GM23338 (cell line): ENCODE measurements around the gene GPATCH2. TPM values are rescaled to one million over a fixed set of nuclear protein-coding genes. Genes with fewer than 3 reads are reported as not detected.

Experiments
- ATAC-seq: fragments of 200-7000 bp; cut with Tn5 transposase; 3 replicates; pipeline ENCODE4 v1.9.1; 2020
- DNase-seq: peaks from one replicate; pipeline ENCODE4 v3.0.0-alpha.2; 2015; ENCODE audit warnings: low spot score
- H2AFZ ChIP-seq: fragments of 200-600 bp; sonication (generic); 2 replicates; pipeline ENCODE4 v1.8.0; 2016; ENCODE audit warnings: antibody characterized with exemption, mild to moderate bottlenecking, moderate library complexity
- H3F3A ChIP-seq: fragments of 200-600 bp; sonication (generic); replicated peaks from 2 replicates; pipeline ENCODE4 v1.8.0; 2017; ENCODE audit warnings: antibody characterized with exemption, mixed run types, low read depth
- H3K27ac ChIP-seq: fragments of 200-600 bp; sonication (generic); 2 replicates; pipeline ENCODE4 v1.6.1; 2016; ENCODE audit warnings: low read depth
- H3K27me3 ChIP-seq: fragments of 200-600 bp; sonication (generic); 2 replicates; pipeline ENCODE4 v1.8.0; 2016; ENCODE audit warnings: mild to moderate bottlenecking, mixed run types, moderate library complexity; ENCODE audit not compliant: insufficient read depth
- H3K36me3 ChIP-seq: fragments of 200-600 bp; sonication (generic); 2 replicates; pipeline ENCODE4 v1.8.0; 2016; ENCODE audit warnings: mild to moderate bottlenecking; ENCODE audit not compliant: insufficient read depth
- H3K4me1 ChIP-seq: fragments of 200-600 bp; sonication (generic); 2 replicates; pipeline ENCODE4 v1.8.0; 2016; ENCODE audit warnings: mild to moderate bottlenecking, moderate library complexity; ENCODE audit not compliant: insufficient read depth
- H3K4me2 ChIP-seq: fragments of 200-600 bp; sonication (generic); 2 replicates; pipeline ENCODE4 v1.7.1; 2017; ENCODE audit warnings: mixed run types
- H3K4me3 ChIP-seq: fragments of 200-600 bp; sonication (generic); 2 replicates; pipeline ENCODE4 v1.6.1; 2016; ENCODE audit warnings: mixed run types
- H3K79me2 ChIP-seq: fragments of 200-600 bp; sonication (generic); replicated peaks from 2 replicates; pipeline ENCODE4 v1.8.0; 2017; ENCODE audit warnings: mild to moderate bottlenecking; ENCODE audit not compliant: insufficient read depth
- H3K9me2 ChIP-seq: fragments of 200-600 bp; sonication (generic); 2 replicates; pipeline ENCODE4 v1.8.0; 2017; ENCODE audit not compliant: insufficient read depth
- H4K20me1 ChIP-seq: fragments of 200-600 bp; sonication (generic); replicated peaks from 2 replicates; pipeline ENCODE4 v1.8.0; 2017; ENCODE audit warnings: mild to moderate bottlenecking; ENCODE audit not compliant: insufficient read depth
- H3K27ac Mint-ChIP-seq: 2 replicates; pipeline ENCODE4 v1.8.0; 2020; ENCODE audit warnings: inconsistent platforms, mild to moderate bottlenecking, moderate library complexity, mixed read lengths
- H3K27me3 Mint-ChIP-seq: 3 replicates; pipeline ENCODE4 v1.8.0; 2022; ENCODE audit warnings: low read depth, mild to moderate bottlenecking, moderate library complexity, mixed read lengths, inconsistent platforms; ENCODE audit not compliant: insufficient read depth, poor library complexity
- H3K36me3 Mint-ChIP-seq: 3 replicates; pipeline ENCODE4 v1.8.0; 2021; ENCODE audit warnings: low read depth, mild to moderate bottlenecking, inconsistent platforms, moderate library complexity, mixed read lengths
- H3K4me1 Mint-ChIP-seq: 3 replicates; pipeline ENCODE4 v1.8.0; 2020; ENCODE audit warnings: mild to moderate bottlenecking, inconsistent platforms, mixed read lengths
- H3K4me3 Mint-ChIP-seq: 3 replicates; pipeline ENCODE4 v1.8.0; 2021; ENCODE audit warnings: moderate library complexity, mild to moderate bottlenecking, inconsistent platforms, mixed read lengths
- H3K9me3 Mint-ChIP-seq: 3 replicates; pipeline ENCODE4 v1.8.0; 2020; ENCODE audit warnings: moderate library complexity, mild to moderate bottlenecking, inconsistent platforms, mixed read lengths
- CREB1 ChIP-seq: fragments of 250-450 bp; sonication (Bioruptor Pico); IDR thresholded peaks from 2 replicates; pipeline ENCODE4 v1.5.0; 2020; ENCODE audit warnings: low read depth, mild to moderate bottlenecking, moderate library complexity
- EZH2 ChIP-seq: fragments of 200-600 bp; sonication (generic); IDR thresholded peaks from one replicate; pipeline ENCODE4 v1.8.0; 2017; ENCODE audit warnings: antibody characterized with exemption, mild to moderate bottlenecking, low read depth; ENCODE audit not compliant: unreplicated experiment
- EZH2phosphoT487 ChIP-seq: fragments of 200-600 bp; sonication (generic); IDR thresholded peaks from one replicate; pipeline ENCODE4 v1.8.1; 2018; ENCODE audit warnings: antibody characterized with exemption; ENCODE audit not compliant: unreplicated experiment
- NANOG ChIP-seq: IDR thresholded peaks from 2 replicates; pipeline ENCODE4 v1.6.1; 2016; ENCODE audit warnings: antibody characterized with exemption, borderline replicate concordance
- POLR2AphosphoS5 ChIP-seq: IDR thresholded peaks from 2 replicates; pipeline ENCODE4 v1.6.1; 2016; ENCODE audit warnings: antibody characterized with exemption, low read depth
- REST ChIP-seq: IDR thresholded peaks from one replicate; pipeline ENCODE4 v1.6.1; 2018; ENCODE audit warnings: antibody characterized with exemption; ENCODE audit not compliant: unreplicated experiment
- STAT1 ChIP-seq: IDR thresholded peaks from one replicate; pipeline ENCODE4 v1.6.1; 2016; ENCODE audit warnings: antibody characterized with exemption; ENCODE audit not compliant: unreplicated experiment
- ZNF114 ChIP-seq: fragments of 250-450 bp; sonication (Bioruptor Pico); IDR thresholded peaks from 2 replicates; pipeline ENCODE4 v1.5.0; 2020; ENCODE audit warnings: mild to moderate bottlenecking, moderate library complexity
- ZNF331 ChIP-seq: fragments of 250-450 bp; sonication (Bioruptor Pico); IDR thresholded peaks from 2 replicates; pipeline ENCODE4 v1.5.0; 2020; ENCODE audit warnings: low read depth, mild to moderate bottlenecking, moderate library complexity
- polyA plus RNA-seq: library from polyadenylated mRNA; unstranded; fragments of >200 nt; fragmentation: Nextera tagmentation; extraction: Ambion mirVana; gene quantifications from 2 replicates; pipeline ENCODE4 v1.2.1, GENCODE V29; 2016
- total RNA-seq: library from RNA; depleted of rRNA; stranded (reverse); fragments of >200 nt; shearing (Covaris generic); gene quantifications from 2 replicates; pipeline ENCODE4 v1.2.3, GENCODE V29; 2014
- TF ChIP-seq, protein P1 (sequence below), 2 experiments: fragments of 200-600 bp in 1 of 2; sonication (generic) in 1 of 2; conservative IDR thresholded peaks; 2 replicates each; pipeline versions ENCODE4 v1.5.1 to v1.6.1; 2016 to 2017; ENCODE audit warnings: antibody characterized with exemption in 2 of 2, low read depth in 2 of 2, mild to moderate bottlenecking in 2 of 2, moderate library complexity in 1 of 2
- TF ChIP-seq, protein P2 (sequence below): fragments of 250-450 bp; sonication (Bioruptor Pico); IDR thresholded peaks from 2 replicates; pipeline ENCODE4 v1.5.0; 2020; ENCODE audit warnings: mild to moderate bottlenecking, moderate library complexity

The GPATCH2 gene
- total and polyA plus RNA-seq, 2 experiments from 2014 or later, result 12.3 to 26.7 TPM

GRCh38 chr1:217493290-217493689 is 137.6 kb downstream of the GPATCH2 start:
- Histone ChIP-seq H3F3A (no peaks in the 10 kb centered on the region), H3K4me3 (no peak overlapping the region), H3K4me1 (peaks cover 6% of the 10 kb centered on the region; the same call in 1 of the 2 replicates), H4K20me1 (no peaks in the 10 kb centered on the region), H3K79me2 (no peaks in the 10 kb centered on the region), H3K27me3 (no peaks in the 10 kb centered on the region), H3K4me2 (no peak overlapping the region), H3K27ac (no peak overlapping the region), H3K36me3 (no peaks in the 10 kb centered on the region), H3K9me2 (no peaks in the 10 kb centered on the region), H2AFZ (no peak overlapping the region)
- Mint-ChIP-seq H3K27ac (no peak overlapping the region), H3K9me3 (no peaks in the 10 kb centered on the region), H3K4me3 (no peak overlapping the region), H3K36me3 (no peaks in the 10 kb centered on the region), H3K4me1 (peaks cover 5% of the 10 kb centered on the region; the same call in 2 of the 3 replicates), H3K27me3 (no peaks in the 10 kb centered on the region)
- ATAC-seq, result no peak
- no peak for TF ChIP-seq CREB1 (CRISPR knock-in tag)
- no peak for TF ChIP-seq EZH2
- no peak for TF ChIP-seq ZNF114
- no peak for TF ChIP-seq ZNF331 (CRISPR knock-in tag)
- TF ChIP-seq STAT1, result no peak
- DNase-seq, result no peak

GRCh38 chr1:217484871-217485270 is 146.0 kb downstream of the GPATCH2 start:
- Histone ChIP-seq H3K27me3 (no peaks in the 10 kb centered on the region), H3K9me2 (no peaks in the 10 kb centered on the region), H3K4me2 (no peak overlapping the region), H2AFZ (no peak overlapping the region), H3K36me3 (no peaks in the 10 kb centered on the region), H3K4me1 (no peaks in the 10 kb centered on the region), H3K79me2 (no peaks in the 10 kb centered on the region), H3K27ac (no peak overlapping the region), H3F3A (no peaks in the 10 kb centered on the region), H4K20me1 (no peaks in the 10 kb centered on the region), H3K4me3 (no peak overlapping the region)
- no peak for ATAC-seq
- Mint-ChIP-seq H3K27ac (no peak overlapping the region), H3K36me3 (no peaks in the 10 kb centered on the region), H3K4me3 (no peak overlapping the region), H3K9me3 (no peaks in the 10 kb centered on the region), H3K27me3 (peaks cover 2% of the 10 kb centered on the region), H3K4me1 (no peaks in the 10 kb centered on the region)
- DNase-seq, result no peak
- TF ChIP-seq NANOG, result no peak
- TF ChIP-seq POLR2AphosphoS5, result no peak
- no peak for TF ChIP-seq CREB1 (CRISPR knock-in tag)
- TF ChIP-seq REST, result no peak
- no peak for TF ChIP-seq ZNF114
- no peak for TF ChIP-seq EZH2phosphoT487
- no peak for TF ChIP-seq EZH2
- TF ChIP-seq, protein P1, sequence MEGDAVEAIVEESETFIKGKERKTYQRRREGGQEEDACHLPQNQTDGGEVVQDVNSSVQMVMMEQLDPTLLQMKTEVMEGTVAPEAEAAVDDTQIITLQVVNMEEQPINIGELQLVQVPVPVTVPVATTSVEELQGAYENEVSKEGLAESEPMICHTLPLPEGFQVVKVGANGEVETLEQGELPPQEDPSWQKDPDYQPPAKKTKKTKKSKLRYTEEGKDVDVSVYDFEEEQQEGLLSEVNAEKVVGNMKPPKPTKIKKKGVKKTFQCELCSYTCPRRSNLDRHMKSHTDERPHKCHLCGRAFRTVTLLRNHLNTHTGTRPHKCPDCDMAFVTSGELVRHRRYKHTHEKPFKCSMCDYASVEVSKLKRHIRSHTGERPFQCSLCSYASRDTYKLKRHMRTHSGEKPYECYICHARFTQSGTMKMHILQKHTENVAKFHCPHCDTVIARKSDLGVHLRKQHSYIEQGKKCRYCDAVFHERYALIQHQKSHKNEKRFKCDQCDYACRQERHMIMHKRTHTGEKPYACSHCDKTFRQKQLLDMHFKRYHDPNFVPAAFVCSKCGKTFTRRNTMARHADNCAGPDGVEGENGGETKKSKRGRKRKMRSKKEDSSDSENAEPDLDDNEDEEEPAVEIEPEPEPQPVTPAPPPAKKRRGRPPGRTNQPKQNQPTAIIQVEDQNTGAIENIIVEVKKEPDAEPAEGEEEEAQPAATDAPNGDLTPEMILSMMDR (conservative IDR thresholded peaks at IDR 0.05; ENCODE audit: low read depth in 2 of 2), result no peak
- TF ChIP-seq STAT1, result no peak
- no peak for TF ChIP-seq ZNF331 (CRISPR knock-in tag)
- TF ChIP-seq, protein P2, sequence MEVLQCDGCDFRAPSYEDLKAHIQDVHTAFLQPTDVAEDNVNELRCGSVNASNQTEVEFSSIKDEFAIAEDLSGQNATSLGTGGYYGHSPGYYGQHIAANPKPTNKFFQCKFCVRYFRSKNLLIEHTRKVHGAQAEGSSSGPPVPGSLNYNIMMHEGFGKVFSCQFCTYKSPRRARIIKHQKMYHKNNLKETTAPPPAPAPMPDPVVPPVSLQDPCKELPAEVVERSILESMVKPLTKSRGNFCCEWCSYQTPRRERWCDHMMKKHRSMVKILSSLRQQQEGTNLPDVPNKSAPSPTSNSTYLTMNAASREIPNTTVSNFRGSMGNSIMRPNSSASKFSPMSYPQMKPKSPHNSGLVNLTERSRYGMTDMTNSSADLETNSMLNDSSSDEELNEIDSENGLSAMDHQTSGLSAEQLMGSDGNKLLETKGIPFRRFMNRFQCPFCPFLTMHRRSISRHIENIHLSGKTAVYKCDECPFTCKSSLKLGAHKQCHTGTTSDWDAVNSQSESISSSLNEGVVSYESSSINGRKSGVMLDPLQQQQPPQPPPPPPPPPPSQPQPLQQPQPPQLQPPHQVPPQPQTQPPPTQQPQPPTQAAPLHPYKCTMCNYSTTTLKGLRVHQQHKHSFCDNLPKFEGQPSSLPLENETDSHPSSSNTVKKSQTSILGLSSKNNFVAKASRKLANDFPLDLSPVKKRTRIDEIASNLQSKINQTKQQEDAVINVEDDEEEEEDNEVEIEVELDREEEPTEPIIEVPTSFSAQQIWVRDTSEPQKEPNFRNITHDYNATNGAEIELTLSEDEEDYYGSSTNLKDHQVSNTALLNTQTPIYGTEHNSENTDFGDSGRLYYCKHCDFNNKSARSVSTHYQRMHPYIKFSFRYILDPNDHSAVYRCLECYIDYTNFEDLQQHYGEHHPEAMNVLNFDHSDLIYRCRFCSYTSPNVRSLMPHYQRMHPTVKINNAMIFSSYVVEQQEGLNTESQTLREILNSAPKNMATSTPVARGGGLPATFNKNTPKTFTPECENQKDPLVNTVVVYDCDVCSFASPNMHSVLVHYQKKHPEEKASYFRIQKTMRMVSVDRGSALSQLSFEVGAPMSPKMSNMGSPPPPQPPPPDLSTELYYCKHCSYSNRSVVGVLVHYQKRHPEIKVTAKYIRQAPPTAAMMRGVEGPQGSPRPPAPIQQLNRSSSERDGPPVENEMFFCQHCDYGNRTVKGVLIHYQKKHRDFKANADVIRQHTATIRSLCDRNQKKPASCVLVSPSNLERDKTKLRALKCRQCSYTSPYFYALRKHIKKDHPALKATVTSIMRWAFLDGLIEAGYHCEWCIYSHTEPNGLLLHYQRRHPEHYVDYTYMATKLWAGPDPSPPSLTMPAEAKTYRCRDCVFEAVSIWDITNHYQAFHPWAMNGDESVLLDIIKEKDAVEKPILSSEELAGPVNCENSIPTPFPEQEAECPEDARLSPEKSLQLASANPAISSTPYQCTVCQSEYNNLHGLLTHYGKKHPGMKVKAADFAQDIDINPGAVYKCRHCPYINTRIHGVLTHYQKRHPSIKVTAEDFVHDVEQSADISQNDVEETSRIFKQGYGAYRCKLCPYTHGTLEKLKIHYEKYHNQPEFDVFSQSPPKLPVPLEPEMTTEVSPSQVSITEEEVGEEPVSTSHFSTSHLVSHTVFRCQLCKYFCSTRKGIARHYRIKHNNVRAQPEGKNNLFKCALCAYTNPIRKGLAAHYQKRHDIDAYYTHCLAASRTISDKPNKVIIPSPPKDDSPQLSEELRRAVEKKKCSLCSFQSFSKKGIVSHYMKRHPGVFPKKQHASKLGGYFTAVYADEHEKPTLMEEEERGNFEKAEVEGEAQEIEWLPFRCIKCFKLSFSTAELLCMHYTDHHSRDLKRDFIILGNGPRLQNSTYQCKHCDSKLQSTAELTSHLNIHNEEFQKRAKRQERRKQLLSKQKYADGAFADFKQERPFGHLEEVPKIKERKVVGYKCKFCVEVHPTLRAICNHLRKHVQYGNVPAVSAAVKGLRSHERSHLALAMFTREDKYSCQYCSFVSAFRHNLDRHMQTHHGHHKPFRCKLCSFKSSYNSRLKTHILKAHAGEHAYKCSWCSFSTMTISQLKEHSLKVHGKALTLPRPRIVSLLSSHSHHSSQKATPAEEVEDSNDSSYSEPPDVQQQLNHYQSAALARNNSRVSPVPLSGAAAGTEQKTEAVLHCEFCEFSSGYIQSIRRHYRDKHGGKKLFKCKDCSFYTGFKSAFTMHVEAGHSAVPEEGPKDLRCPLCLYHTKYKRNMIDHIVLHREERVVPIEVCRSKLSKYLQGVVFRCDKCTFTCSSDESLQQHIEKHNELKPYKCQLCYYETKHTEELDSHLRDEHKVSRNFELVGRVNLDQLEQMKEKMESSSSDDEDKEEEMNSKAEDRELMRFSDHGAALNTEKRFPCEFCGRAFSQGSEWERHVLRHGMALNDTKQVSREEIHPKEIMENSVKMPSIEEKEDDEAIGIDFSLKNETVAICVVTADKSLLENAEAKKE (CRISPR knock-in tag), result no peak
